Calu3 (cell line): ENCODE data around the gene MIB2. TPM values are rescaled to one million over a fixed set of nuclear protein-coding genes. Genes with fewer than 3 reads are reported as not detected.

Experiments used
- BruUV-seq: library from RNA; stranded (reverse); fragments of 400-500 nt; replicated peaks from 2 replicates; lab custom pipeline; 2021; lab: Mats Ljungman, UMichigan
- CTCF ChIA-PET: fragments of 300-600 bp; sonication (Branson Sonifier 250); formaldehyde crosslinking; loops from one replicate; lab custom pipeline; 2022; ENCODE audit warnings: antibody characterized with exemption; lab: Charles Lee
- DNase-seq: peaks from one replicate; pipeline ENCODE4 v3.0.0; 2022
- H3K27ac Mint-ChIP-seq: one replicate; pipeline ENCODE4 v1.8.0; 2022; ENCODE audit warnings: mixed read lengths; ENCODE audit not compliant: unreplicated experiment
- H3K27me3 Mint-ChIP-seq: one replicate; pipeline ENCODE4 v1.8.0; 2022; ENCODE audit warnings: mixed read lengths; ENCODE audit not compliant: unreplicated experiment
- H3K36me3 Mint-ChIP-seq: one replicate; pipeline ENCODE4 v1.8.0; 2022; ENCODE audit warnings: mild to moderate bottlenecking, moderate library complexity, mixed read lengths; ENCODE audit not compliant: insufficient read depth, unreplicated experiment
- H3K4me1 Mint-ChIP-seq: one replicate; pipeline ENCODE4 v1.8.0; 2022; ENCODE audit warnings: mild to moderate bottlenecking, low read depth, mixed read lengths; ENCODE audit not compliant: unreplicated experiment
- H3K4me3 Mint-ChIP-seq: one replicate; pipeline ENCODE4 v1.8.0; 2022; ENCODE audit warnings: mild to moderate bottlenecking, low read depth, moderate library complexity, mixed read lengths; ENCODE audit not compliant: unreplicated experiment
- H3K9me3 Mint-ChIP-seq: one replicate; pipeline ENCODE4 v1.8.0; 2022; ENCODE audit warnings: low read depth, mixed read lengths; ENCODE audit not compliant: unreplicated experiment
- CTCF ChIP-seq: fragments of 200-600 bp; IDR thresholded peaks from one replicate; pipeline ENCODE4 v1.8.0; 2022; ENCODE audit warnings: antibody characterized with exemption; ENCODE audit not compliant: unreplicated experiment
- intact Hi-C: fragments of 100-400 bp; cut with micrococcal nuclease; formaldehyde crosslinking; loops from one replicate; pipeline ENCODE4 v1.10.0; 2022; ENCODE audit not compliant: unreplicated experiment
- total RNA-seq: library from RNA; stranded (reverse); gene quantifications from 2 replicates; pipeline ENCODE4 v1.2.3, GENCODE V29; 2022

Gene MIB2
- total RNA-seq, 1 experiment from 2014 or later = 50.3 TPM

- no TSS peak for BruUV-seq
- Mint-ChIP-seq H3K4me3 (no peak overlapping the region), H3K27me3 (no peaks in the 10 kb centered on the region), H3K9me3 (no peaks in the 10 kb centered on the region), H3K27ac (no peak overlapping the region), H3K4me1 (no peaks in the 10 kb centered on the region), H3K36me3 (peaks cover 3% of the 10 kb centered on the region)
- CTCF ChIA-PET = no interaction called here
- intact Hi-C loops = no loop called here
- no peak for DNase-seq
- TF ChIP-seq CTCF = no peak
These were observed 7.4 kb downstream of the MIB2 start for GRCh38 chr1:1622788-1623094.

- no peaks in the 10 kb centered on the region for H3K27me3 Mint-ChIP-seq
- CTCF ChIA-PET = no interaction called here
- H3K27ac Mint-ChIP-seq = no peak overlapping the region
- TF ChIP-seq CTCF = no peak
- no peak for DNase-seq
- no peaks in the 10 kb centered on the region for H3K9me3 Mint-ChIP-seq
- no peaks in the 10 kb centered on the region for H3K4me1 Mint-ChIP-seq
- H3K36me3 Mint-ChIP-seq = peaks cover 5% of the 10 kb centered on the region
- intact Hi-C loops = no loop called here
- H3K4me3 Mint-ChIP-seq = no peak overlapping the region
- BruUV-seq = no TSS peak
These were observed 7.9 kb downstream of the MIB2 start for GRCh38 chr1:1623181-1623630.

DNA sequence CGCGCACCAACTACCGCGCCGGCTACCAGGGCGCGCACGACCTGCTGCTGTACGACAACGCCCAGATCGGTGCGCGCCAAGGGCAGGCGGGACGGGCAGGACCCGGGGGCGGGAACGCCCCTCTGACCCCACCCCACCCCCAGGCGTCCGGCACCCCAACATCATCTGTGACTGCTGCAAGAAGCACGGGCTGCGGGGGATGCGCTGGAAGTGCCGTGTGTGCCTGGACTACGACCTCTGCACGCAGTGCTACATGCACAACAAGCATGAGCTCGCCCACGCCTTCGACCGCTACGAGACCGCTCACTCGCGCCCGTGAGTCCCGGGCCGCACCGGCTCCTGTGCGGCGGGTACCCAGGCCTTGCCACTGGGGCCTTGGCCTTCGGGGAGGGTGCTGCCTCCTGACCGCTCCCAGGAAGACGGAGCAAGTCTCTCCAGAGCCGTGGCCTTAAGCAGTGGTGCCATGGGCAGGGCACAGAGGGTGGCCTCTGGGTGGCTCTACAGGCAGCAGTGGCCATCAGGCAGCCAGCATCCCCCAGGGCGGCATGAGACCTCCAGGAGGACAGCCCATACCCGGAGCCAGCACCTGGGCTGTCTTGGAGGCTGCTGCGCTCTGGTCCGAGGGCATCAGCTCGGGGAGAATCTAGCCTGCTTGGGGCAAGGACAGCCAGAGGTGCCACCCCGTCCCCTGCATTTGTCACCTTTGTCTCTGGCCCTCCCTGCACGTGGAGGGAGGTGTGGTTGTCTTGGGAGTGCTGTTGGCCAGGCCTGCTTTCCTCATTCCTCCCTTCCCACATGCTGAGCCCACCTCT lies 8.5 kb downstream of the MIB2 start:
- Mint-ChIP-seq H3K27me3 (no peaks in the 10 kb centered on the region), H3K27ac (no peak overlapping the region), H3K9me3 (no peaks in the 10 kb centered on the region), H3K4me1 (no peaks in the 10 kb centered on the region), H3K36me3 (peaks cover 5% of the 10 kb centered on the region), H3K4me3 (no peak overlapping the region)
- BruUV-seq = no TSS peak
- CTCF ChIA-PET = no interaction called here
- TF ChIP-seq CTCF = no peak
- intact Hi-C loops = no loop called here
- DNase-seq = no peak

- CTCF ChIA-PET = no interaction called here
- Mint-ChIP-seq H3K4me1 (no peaks in the 10 kb centered on the region), H3K9me3 (no peaks in the 10 kb centered on the region), H3K27ac (no peak overlapping the region), H3K36me3 (peaks cover 5% of the 10 kb centered on the region), H3K27me3 (no peaks in the 10 kb centered on the region), H3K4me3 (no peak overlapping the region)
- no peak for DNase-seq
- no peak for TF ChIP-seq CTCF
- intact Hi-C loops = no loop called here
- BruUV-seq = no TSS peak
These were observed 9.4 kb downstream of the MIB2 start for GRCh38 chr1:1624443-1625403.
